Erythroblast (primary cell): Measurements from ENCODE around the gene VENTX.

ENCODE experiments used
- GATA1 ChIP-seq: IDR thresholded peaks from 2 replicates; pipeline ENCODE4 v1.6.1; 2011; ENCODE audit warnings: low read depth, mild to moderate bottlenecking, control low read depth, low read length, moderate library complexity
- POLR2A ChIP-seq: IDR thresholded peaks from 2 replicates; pipeline ENCODE4 v1.6.1; 2011; ENCODE audit warnings: mild to moderate bottlenecking, low read length

DNA sequence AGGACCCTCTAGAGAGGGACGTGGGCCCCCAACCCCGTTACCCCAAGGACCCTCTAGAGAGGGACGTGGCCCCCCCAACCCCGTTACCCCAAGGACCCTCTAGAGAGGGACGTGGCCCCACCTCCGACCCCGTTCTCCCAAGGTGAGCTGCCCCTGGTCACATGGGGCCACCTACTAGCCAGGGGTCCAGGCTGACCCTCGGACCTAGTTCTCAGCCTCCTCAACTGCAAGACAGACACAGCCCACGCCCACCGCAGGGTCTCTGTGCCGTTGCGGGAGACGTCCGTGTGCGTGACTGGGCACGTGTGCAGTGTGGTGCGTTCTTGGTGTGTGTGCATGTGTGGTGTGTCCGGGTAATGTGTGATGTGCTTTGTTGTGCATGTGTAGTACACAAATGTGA lies 29.2 kb upstream of the VENTX start:
- TF ChIP-seq POLR2A (no peak), GATA1 (no peak)
